ENCODE data around the gene DDX41.

DDX41 gene

DNA sequence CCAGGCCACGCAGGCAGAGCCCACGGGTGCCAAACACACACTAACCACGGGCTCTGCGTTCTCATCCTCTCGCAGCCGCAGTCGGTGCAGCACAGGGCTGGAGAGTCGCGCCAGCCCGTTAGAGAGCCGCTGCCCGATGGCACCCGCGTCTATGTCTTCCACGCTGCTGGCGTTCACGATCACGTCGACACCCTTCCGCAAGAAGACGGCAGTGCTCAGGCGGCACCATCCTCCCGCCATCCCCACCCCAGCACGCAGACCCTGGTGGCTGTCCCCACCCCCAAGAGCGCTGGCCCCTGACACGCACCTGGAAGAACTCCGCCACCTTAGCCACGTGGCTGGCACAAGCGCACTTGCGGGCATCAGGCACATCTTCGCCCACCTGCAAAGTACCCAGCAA is 49.3 kb downstream of the DDX41 start:
- no peak for DNase-seq

DNA sequence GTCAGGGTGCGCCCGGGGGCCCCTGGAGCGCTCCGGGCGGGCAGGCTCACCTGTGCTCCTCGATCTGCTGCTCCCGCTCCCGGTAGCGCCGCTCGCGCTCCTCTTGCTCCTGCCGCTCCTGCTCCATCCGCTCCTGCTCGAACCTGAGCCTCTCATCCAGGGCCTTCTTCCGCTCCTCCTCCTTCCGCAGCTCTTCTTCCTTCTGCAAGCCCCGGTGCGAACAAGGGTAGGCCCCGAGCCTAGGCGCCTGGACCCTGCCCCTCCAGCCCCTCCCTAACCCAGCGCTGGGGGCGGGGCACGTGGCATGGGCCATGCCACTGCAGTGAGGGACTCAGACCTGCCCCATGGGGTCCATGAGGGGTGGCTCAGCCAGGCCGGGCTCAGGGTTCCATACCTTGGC is 49.9 kb downstream of the DDX41 start:
- DNase-seq = no peak

DNA sequence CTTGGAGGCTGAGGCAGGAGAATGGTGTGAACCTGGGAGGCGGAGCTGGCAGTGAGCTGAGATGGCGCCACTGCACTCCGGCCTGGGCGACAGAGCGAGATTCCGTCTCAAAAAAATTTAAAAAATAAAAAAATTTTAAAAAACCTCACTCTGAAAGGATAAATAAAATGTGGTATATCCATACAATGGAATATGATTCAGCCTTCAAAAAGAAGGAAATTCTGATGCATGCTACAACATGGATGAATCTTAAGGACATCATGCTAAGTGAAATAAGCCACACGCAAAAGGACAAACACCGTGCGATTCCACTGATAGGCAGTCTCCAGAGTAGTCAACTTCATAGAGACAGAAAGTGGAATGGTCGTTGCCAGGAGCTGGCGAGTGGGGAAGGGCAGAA is 51.7 kb downstream of the DDX41 start:
- DNase-seq = no peak

DNA sequence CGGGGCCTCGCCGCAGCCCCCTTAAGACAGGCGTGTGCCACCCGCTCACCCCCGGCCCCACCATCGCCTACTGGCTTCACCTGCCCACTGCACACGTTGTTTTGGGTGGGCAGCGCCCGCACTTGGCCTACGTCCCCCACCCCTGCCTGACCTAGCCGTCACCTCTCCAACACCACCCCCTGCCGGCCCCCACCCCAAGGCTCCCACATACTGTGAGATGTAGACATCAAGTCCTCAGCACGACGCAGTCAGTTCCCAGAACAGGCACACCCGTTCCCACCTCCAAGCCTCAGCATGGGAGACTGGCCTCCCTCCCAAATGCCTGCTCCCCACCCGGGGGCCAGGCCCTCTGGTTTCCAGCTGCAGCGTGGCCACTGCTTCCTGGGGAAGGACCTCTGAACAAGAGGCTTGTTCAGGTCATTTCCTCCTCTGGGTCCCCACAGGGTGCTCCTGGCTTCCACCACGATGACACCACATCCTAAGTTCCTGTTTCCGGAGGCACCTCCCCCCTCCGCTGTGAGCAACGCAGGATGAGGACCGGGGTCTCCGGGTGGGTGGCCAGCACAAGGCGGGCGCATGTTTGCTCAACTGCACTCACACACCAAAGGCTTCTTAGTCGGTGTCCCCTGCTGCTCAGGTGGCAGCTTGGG is 54.6 kb downstream of the DDX41 start:
- no peak for DNase-seq

Data from NK-92 treated with Interleukin-12 subunit alpha and Interleukin-12 subunit beta, amount 100 ng/mL, for 24 hours (cell line).